Activated B cell treated with CpG ODN at 0.5 μM for 24 hours (primary cell): ENCODE measurements around the gene RBM38. TPM values are rescaled to one million over a fixed set of nuclear protein-coding genes. Genes with fewer than 3 reads are reported as not detected.

Experiments
- ATAC-seq: fragments of 200-7000 bp; cut with Tn5 transposase; one replicate; pipeline ENCODE4 v1.10.0; 2021; ENCODE audit warnings: low read depth, mild to moderate bottlenecking, moderate library complexity
- CTCF ChIA-PET: fragments of 350-600 bp; sonication (Branson Sonifier 250); formaldehyde crosslinking; loops from one replicate; lab custom pipeline; 2021; ENCODE audit warnings: antibody characterized with exemption; lab: Charles Lee
- POLR2A ChIA-PET: fragments of 350-600 bp; sonication (Branson Sonifier 250); formaldehyde crosslinking; loops from one replicate; lab custom pipeline; 2021; ENCODE audit warnings: antibody characterized with exemption; lab: Charles Lee
- DNase-seq: peaks from one replicate; pipeline ENCODE4 v3.0.0; 2022
- H3K27ac Mint-ChIP-seq: one replicate; pipeline ENCODE4 v1.8.0; 2020; ENCODE audit warnings: mixed read lengths
- H3K27me3 Mint-ChIP-seq: one replicate; pipeline ENCODE4 v1.8.0; 2021; ENCODE audit warnings: mixed read lengths
- H3K36me3 Mint-ChIP-seq: one replicate; pipeline ENCODE4 v1.8.0; 2021; ENCODE audit warnings: low read depth, mixed read lengths
- H3K4me1 Mint-ChIP-seq: one replicate; pipeline ENCODE4 v1.8.0; 2021; ENCODE audit warnings: mixed read lengths
- H3K4me3 Mint-ChIP-seq: one replicate; pipeline ENCODE4 v1.8.0; 2020; ENCODE audit warnings: mild to moderate bottlenecking, mixed read lengths
- H3K9me3 Mint-ChIP-seq: one replicate; pipeline ENCODE4 v1.8.0; 2020; ENCODE audit warnings: mixed read lengths
- intact Hi-C: fragments of 100-400 bp; cut with micrococcal nuclease; formaldehyde crosslinking; loops from one replicate; pipeline ENCODE4 v1.15.1; 2024
- total RNA-seq: library from RNA; stranded (reverse); gene quantifications from 2 replicates; pipeline ENCODE4 v1.2.3, GENCODE V29; 2022
- TF ChIP-seq, protein P1 (sequence below): fragments of 200-600 bp; IDR thresholded peaks from one replicate; pipeline ENCODE4 v1.8.0; 2022; ENCODE audit warnings: antibody characterized with exemption, mild to moderate bottlenecking

RBM38 gene
- total RNA-seq, 1 donor from 2014 or later: 69.6 TPM

DNA sequence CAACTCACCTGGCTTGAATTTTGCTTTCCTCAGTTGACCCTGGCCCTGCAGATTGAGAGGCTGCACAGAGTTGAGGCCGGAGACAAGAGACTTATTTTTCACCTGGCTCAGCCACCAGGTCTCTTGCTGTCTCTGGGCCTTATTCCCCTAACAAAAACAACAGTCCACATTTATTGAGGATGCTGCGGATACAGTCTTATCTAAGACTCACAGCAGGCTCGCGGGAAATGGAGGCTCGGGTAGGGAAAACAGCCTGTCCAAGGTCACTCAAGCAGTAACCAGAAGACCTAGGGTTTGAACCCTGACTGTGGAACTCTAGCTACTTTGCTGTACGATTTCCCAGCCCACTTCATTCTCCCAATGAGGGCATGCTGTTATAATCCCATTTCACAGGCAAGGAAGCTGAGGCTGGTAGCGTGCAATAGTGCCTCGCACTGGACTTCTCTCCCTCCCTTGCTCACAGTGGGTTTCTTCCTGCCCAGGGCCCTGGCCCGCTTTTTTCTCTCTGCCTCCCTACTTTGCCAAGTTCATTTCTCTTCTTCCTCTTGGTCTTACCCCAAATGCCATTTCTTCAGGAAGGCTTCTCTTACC is 57.7 kb downstream of the RBM38 start:
- DNase-seq: no peak
- intact Hi-C loops: no loop called here
- POLR2A ChIA-PET: no interaction called here
- no peak overlapping the region for H3K27ac Mint-ChIP-seq
- peaks cover 55% of the 10 kb centered on the region for H3K4me1 Mint-ChIP-seq
- H3K9me3 Mint-ChIP-seq: no peaks in the 10 kb centered on the region
- H3K36me3 Mint-ChIP-seq: no peaks in the 10 kb centered on the region
- CTCF ChIA-PET: no interaction called here
- TF ChIP-seq, protein P1, sequence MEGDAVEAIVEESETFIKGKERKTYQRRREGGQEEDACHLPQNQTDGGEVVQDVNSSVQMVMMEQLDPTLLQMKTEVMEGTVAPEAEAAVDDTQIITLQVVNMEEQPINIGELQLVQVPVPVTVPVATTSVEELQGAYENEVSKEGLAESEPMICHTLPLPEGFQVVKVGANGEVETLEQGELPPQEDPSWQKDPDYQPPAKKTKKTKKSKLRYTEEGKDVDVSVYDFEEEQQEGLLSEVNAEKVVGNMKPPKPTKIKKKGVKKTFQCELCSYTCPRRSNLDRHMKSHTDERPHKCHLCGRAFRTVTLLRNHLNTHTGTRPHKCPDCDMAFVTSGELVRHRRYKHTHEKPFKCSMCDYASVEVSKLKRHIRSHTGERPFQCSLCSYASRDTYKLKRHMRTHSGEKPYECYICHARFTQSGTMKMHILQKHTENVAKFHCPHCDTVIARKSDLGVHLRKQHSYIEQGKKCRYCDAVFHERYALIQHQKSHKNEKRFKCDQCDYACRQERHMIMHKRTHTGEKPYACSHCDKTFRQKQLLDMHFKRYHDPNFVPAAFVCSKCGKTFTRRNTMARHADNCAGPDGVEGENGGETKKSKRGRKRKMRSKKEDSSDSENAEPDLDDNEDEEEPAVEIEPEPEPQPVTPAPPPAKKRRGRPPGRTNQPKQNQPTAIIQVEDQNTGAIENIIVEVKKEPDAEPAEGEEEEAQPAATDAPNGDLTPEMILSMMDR: no peak
- no peaks in the 10 kb centered on the region for H3K27me3 Mint-ChIP-seq
- ATAC-seq: no peak
- H3K4me3 Mint-ChIP-seq: peak overlapping the region; percentile 32

DNA sequence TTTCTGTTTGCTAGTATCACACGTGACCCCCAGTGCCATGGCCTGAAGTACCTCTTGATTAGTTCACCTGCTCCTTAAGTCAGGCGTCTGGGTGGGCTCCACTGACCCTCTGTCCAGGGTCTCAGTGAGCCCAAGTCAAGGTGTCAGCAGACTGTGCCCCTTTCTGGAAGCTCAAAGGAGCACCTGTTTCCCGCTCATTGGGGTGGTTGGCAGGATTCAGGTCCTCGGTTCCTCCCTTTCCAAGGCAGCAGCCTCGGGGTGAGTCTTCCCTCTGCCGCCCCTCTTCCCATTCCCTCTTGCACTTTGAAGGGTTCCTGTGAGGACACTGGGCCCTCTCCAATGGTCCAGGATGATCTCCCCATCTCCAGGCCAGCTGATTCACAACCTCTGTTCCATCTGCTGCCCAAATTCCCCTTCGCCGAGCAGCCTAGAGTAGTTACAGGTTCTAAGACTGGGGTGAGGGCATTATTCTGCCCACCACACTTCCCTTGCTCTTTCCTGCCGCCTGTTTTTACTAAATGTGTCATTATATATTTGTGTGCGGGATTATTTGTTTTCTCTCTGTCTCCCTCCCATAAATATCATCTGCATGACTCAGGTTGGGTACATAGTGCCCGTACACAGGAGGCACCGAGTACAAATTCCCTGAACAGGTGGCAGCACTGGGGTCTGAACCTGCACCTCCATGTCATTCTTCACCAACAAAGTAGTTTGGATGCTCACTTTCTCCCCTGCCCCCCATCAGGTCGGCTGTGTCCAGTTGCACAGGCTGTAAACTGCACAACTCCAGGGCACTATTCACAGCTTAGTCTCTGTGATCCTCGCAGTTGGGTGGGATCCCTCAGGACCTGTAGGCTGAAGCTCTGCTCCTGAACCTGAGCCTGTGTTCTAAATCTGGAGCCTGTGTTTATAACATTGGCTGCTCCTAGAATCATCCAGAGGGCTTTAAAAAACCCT is 58.5 kb downstream of the RBM38 start:
- intact Hi-C loops: loop anchor here (1.0 kb wide), 4 partner anchors 16 to 48 kb away; no protein-coding TSS in a partner anchor
- peak overlapping the region; percentile 18 for H3K27ac Mint-ChIP-seq
- peaks cover 59% of the 10 kb centered on the region for H3K4me1 Mint-ChIP-seq
- DNase-seq (no peak), ATAC-seq (no peak)
- no peaks in the 10 kb centered on the region for H3K36me3 Mint-ChIP-seq
- CTCF ChIA-PET: interaction anchor here (0.7 kb wide), 1 partner anchor 46 kb away, joined by 5 read pairs; no protein-coding TSS in a partner anchor
- POLR2A ChIA-PET: interaction anchor here (0.8 to 1.9 kb wide), 9 partner anchors 16 to 60 kb away, joined by 4 to 14 read pairs (median 7); partner anchors contain the start of gene RBM38
- H3K4me3 Mint-ChIP-seq: peak overlapping the region; percentile 69
- H3K9me3 Mint-ChIP-seq: no peaks in the 10 kb centered on the region
- H3K27me3 Mint-ChIP-seq: no peaks in the 10 kb centered on the region
- TF ChIP-seq, protein P1: no peak

DNA sequence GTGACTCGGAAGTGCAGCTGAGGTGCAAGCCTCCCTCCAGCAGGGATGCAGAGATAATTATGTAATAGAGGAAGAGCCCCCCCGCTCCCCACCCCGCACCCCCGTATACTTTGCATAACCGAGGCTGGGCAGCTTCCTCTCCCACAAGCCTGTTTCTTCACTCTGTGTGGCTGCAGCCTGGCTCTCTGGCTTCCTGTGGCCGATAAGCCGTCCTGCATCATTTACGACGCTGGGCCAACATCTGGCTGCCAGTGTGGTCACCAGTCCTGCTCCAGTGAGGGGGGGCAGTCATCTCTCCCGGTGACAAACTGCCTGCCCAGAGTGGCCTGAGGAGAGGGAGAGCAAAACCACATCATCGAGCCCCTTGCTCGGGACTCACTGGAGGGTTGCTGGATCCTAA is 59.2 kb downstream of the RBM38 start:
- intact Hi-C loops: loop anchor here (1.0 kb wide), 4 partner anchors 17 to 49 kb away; no protein-coding TSS in a partner anchor
- Mint-ChIP-seq H3K4me1 (peaks cover 65% of the 10 kb centered on the region), H3K27me3 (no peaks in the 10 kb centered on the region)

DNA sequence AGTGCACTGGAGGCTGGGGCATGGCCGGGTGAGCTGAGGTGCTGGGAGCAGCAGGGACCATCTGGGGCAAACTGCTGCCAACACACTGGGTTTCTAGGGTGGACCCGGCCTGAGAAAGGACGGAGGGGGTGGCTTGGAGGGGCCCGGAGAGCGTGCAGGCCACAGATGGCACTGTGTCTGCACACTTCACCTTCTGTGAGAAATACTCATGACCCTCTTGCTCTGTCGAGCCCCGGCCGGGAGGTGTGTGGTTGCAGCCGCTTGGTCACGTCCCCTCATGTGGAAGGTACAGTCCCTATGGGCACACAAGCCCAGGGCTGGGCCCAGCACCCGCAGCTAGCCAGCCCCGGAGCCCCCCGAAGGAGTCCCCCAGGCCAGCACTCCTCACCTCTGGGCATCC is 59.7 kb downstream of the RBM38 start:
- H3K36me3 Mint-ChIP-seq: no peaks in the 10 kb centered on the region
- TF ChIP-seq, protein P1: no peak
- ChIA-PET CTCF (no interaction called here), POLR2A (interaction anchor here (0.9 to 1.9 kb wide), 7 partner anchors 19 to 59 kb away, joined by 5 to 14 read pairs (median 6); partner anchors contain the start of gene RBM38)
- peak overlapping the region; percentile 63 for H3K27ac Mint-ChIP-seq
- H3K9me3 Mint-ChIP-seq: no peaks in the 10 kb centered on the region
- peak overlapping the region; percentile 69 for H3K4me3 Mint-ChIP-seq
- no peaks in the 10 kb centered on the region for H3K27me3 Mint-ChIP-seq
- intact Hi-C loops: loop anchor here (1.0 kb wide), 4 partner anchors 18 to 50 kb away; no protein-coding TSS in a partner anchor
- H3K4me1 Mint-ChIP-seq: peaks cover 68% of the 10 kb centered on the region
- DNase-seq: no peak
- ATAC-seq: peak; percentile 28

More for the DNA sequence above, 59.2 kb downstream of the RBM38 start:
- TF ChIP-seq, protein P1: no peak
- ChIA-PET CTCF (interaction anchor here (0.7 kb wide), 1 partner anchor 45 kb away, joined by 5 read pairs; no protein-coding TSS in a partner anchor), POLR2A (interaction anchor here (0.8 to 1.9 kb wide), 9 partner anchors 17 to 61 kb away, joined by 4 to 14 read pairs (median 7); partner anchors contain the start of gene RBM38)
- Mint-ChIP-seq H3K36me3 (no peaks in the 10 kb centered on the region), H3K27ac (peak overlapping the region; percentile 63), H3K9me3 (no peaks in the 10 kb centered on the region), H3K4me3 (peak overlapping the region; percentile 69)
- ATAC-seq (peak; percentile 78), DNase-seq (peak; percentile 32)
